SK-N-SH (cell line): Measurements from ENCODE around the gene F2RL3. TPM values are rescaled to one million over a fixed set of nuclear protein-coding genes. Genes with fewer than 3 reads are reported as not detected.

Experiments used
- CTCF ChIA-PET: fragments of 300-600, 350-600 bp; formaldehyde crosslinking; extraction: SDS; loops from one replicate; lab custom pipeline; 2021; lab: Yijun Ruan, JAX
- POLR2A ChIA-PET: fragments of 350-600 bp; sonication (Branson Sonifier 250); formaldehyde crosslinking; extraction: SDS; loops from one replicate; lab custom pipeline; 2020; ENCODE audit warnings: antibody characterized with exemption, inconsistent platforms; lab: Yijun Ruan, JAX
- DNase-seq: peaks from one replicate; pipeline ENCODE4 v3.0.0; 2012
- H2AFZ ChIP-seq: fragments of 200-600 bp; sonication (generic); 2 replicates; pipeline ENCODE4 v1.8.1; 2016; ENCODE audit warnings: antibody characterized with exemption, mild to moderate bottlenecking, low read depth
- H3F3A ChIP-seq: fragments of 200-600 bp; sonication (generic); replicated peaks from 2 replicates; pipeline ENCODE3; 2016; ENCODE audit warnings: antibody characterized with exemption, mild to moderate bottlenecking; ENCODE audit not compliant: insufficient read depth
- H3K27ac ChIP-seq, 2 experiments: fragments of 200-500 bp in 1 of 2; fragments of 200-600 bp in 1 of 2; sonication (Bioruptor generic) in 1 of 2; sonication (generic), shearing (Covaris generic) in 1 of 2; 2 replicates each; pipeline versions ENCODE4 v1.5.1 to v1.6.1; 2014 to 2016; ENCODE audit warnings: low read depth in 2 of 2, inconsistent platforms in 1 of 2, low read length in 1 of 2, mild to moderate bottlenecking in 1 of 2, mixed read lengths in 1 of 2
- H3K27me3 ChIP-seq: fragments of 200-600 bp; sonication (generic), shearing (Covaris generic); 2 replicates; pipeline ENCODE4 v1.6.1; 2016; ENCODE audit warnings: mixed run types; ENCODE audit not compliant: insufficient read depth
- H3K36me3 ChIP-seq, 2 experiments: fragments of 200-500 bp in 1 of 2; fragments of 200-600 bp in 1 of 2; sonication (Bioruptor generic) in 1 of 2; sonication (generic) in 1 of 2; replicated peaks in 1 of 2; 2 replicates each; pipeline versions ENCODE3 to v1.5.1; 2014 to 2016; ENCODE audit warnings: low read length in 1 of 2, mild to moderate bottlenecking in 1 of 2; ENCODE audit not compliant: insufficient read depth in 2 of 2, control insufficient read depth in 1 of 2
- H3K4me1 ChIP-seq, 2 experiments: fragments of 200-500 bp in 1 of 2; fragments of 200-600 bp in 1 of 2; sonication (Bioruptor generic) in 1 of 2; sonication (generic), shearing (Covaris generic) in 1 of 2; 2 replicates each; pipeline versions ENCODE4 v1.5.1 to v1.6.1; 2014 to 2016; ENCODE audit warnings: low read depth in 1 of 2, low read length in 1 of 2, mixed run types in 1 of 2; ENCODE audit not compliant: insufficient read depth in 2 of 2, control insufficient read depth in 1 of 2
- H3K4me2 ChIP-seq: fragments of 200-600 bp; sonication (generic), shearing (Covaris generic); 2 replicates; pipeline ENCODE4 v1.6.1; 2017; ENCODE audit warnings: mixed run types
- H3K4me3 ChIP-seq, 2 experiments: fragments of 200-500 bp in 1 of 2; fragments of 200-600 bp in 1 of 2; sonication (Bioruptor generic) in 1 of 2; sonication (generic), shearing (Covaris generic) in 1 of 2; 2 replicates each; pipeline versions ENCODE4 v1.5.1 to v1.8.1; 2014 to 2016; ENCODE audit warnings: low read depth in 2 of 2, inconsistent platforms in 1 of 2, low read length in 1 of 2, mild to moderate bottlenecking in 1 of 2, mixed read lengths in 1 of 2, moderate library complexity in 1 of 2
- H3K79me2 ChIP-seq: fragments of 200-600 bp; sonication (generic); 2 replicates; pipeline ENCODE4 v1.8.1; 2017; ENCODE audit warnings: mild to moderate bottlenecking; ENCODE audit not compliant: insufficient read depth
- H3K9ac ChIP-seq: fragments of 200-600 bp; sonication (generic); 2 replicates; pipeline ENCODE4 v1.6.1; 2017; ENCODE audit warnings: mixed run types
- H3K9me2 ChIP-seq: fragments of 200-600 bp; sonication (generic); 2 replicates; pipeline ENCODE4 v1.6.1; 2017; ENCODE audit warnings: mixed run types
- H3K9me3 ChIP-seq: fragments of 200-600 bp; sonication (generic); 2 replicates; pipeline ENCODE4 v1.6.1; 2017; ENCODE audit warnings: mixed run types, mild to moderate bottlenecking, moderate library complexity
- H4K20me1 ChIP-seq: fragments of 200-600 bp; sonication (generic); 2 replicates; pipeline ENCODE4 v1.6.1; 2017; ENCODE audit warnings: mild to moderate bottlenecking, mixed run types; ENCODE audit not compliant: insufficient read depth
- ELF1 ChIP-seq: IDR thresholded peaks from 2 replicates; pipeline ENCODE4 v1.4.0; 2012
- EP300 ChIP-seq, 2 experiments: IDR thresholded peaks; 2 replicates each; pipeline versions ENCODE4 v1.4.0 to v1.6.1; 2012; ENCODE audit warnings: borderline replicate concordance in 1 of 2, low read depth in 1 of 2, low read length in 1 of 2
- EZH2phosphoT487 ChIP-seq: fragments of 200-600 bp; sonication (generic); IDR thresholded peaks from 2 replicates; pipeline ENCODE4 v1.6.1; 2017; ENCODE audit warnings: low read depth, mixed run types, mild to moderate bottlenecking, antibody characterized with exemption, moderate library complexity, borderline replicate concordance
- FOSL2 ChIP-seq: IDR thresholded peaks from 2 replicates; pipeline ENCODE4 v1.4.0; 2012; ENCODE audit warnings: low read depth, mild to moderate bottlenecking, moderate library complexity, borderline replicate concordance
- GATA2 ChIP-seq: sonication (generic); formaldehyde crosslinking; IDR thresholded peaks from 2 replicates; pipeline ENCODE4 v1.5.0; 2020; ENCODE audit warnings: mild to moderate bottlenecking, missing genetic modification reagents
- JUND ChIP-seq: IDR thresholded peaks from 2 replicates; pipeline ENCODE4 v1.4.0; 2012
- MAX ChIP-seq: IDR thresholded peaks from 2 replicates; pipeline ENCODE4 v1.4.0; 2012; ENCODE audit warnings: low read depth
- MEF2A ChIP-seq: IDR thresholded peaks from 2 replicates; pipeline ENCODE4 v1.4.0; 2012; ENCODE audit warnings: low read depth, borderline replicate concordance
- MXI1 ChIP-seq: IDR thresholded peaks from 2 replicates; pipeline ENCODE4 v1.6.1; 2012; ENCODE audit warnings: mild to moderate bottlenecking, low read depth, low read length, improper control_type of control experiment
- NRF1 ChIP-seq: IDR thresholded peaks from 2 replicates; pipeline ENCODE4 v1.6.1; 2012; ENCODE audit warnings: low read depth, mild to moderate bottlenecking, low read length
- RAD21 ChIP-seq: IDR thresholded peaks from 2 replicates; pipeline ENCODE4 v1.6.1; 2012; ENCODE audit warnings: mild to moderate bottlenecking, low read length
- RCOR1 ChIP-seq: fragments of 150-350 bp; IDR thresholded peaks from 2 replicates; pipeline ENCODE4 v1.6.1; 2017; ENCODE audit warnings: antibody characterized with exemption, low read length
- RXRA ChIP-seq: IDR thresholded peaks from 2 replicates; pipeline ENCODE4 v1.4.0; 2012; ENCODE audit warnings: low read depth, mild to moderate bottlenecking, borderline replicate concordance
- SIN3A ChIP-seq: IDR thresholded peaks from 2 replicates; pipeline ENCODE4 v1.6.1; 2012; ENCODE audit warnings: low read depth, mild to moderate bottlenecking, low read length, moderate library complexity, borderline replicate concordance
- TAF1 ChIP-seq: IDR thresholded peaks from 2 replicates; pipeline ENCODE4 v1.6.1; 2012; ENCODE audit warnings: low read depth, mild to moderate bottlenecking, low read length, moderate library complexity, borderline replicate concordance
- TCF12 ChIP-seq: IDR thresholded peaks from 2 replicates; pipeline ENCODE4 v1.4.0; 2012
- TEAD4 ChIP-seq: IDR thresholded peaks from 2 replicates; pipeline ENCODE4 v1.4.0; 2012; ENCODE audit warnings: mild to moderate bottlenecking, borderline replicate concordance; ENCODE audit not compliant: insufficient read depth
- USF2 ChIP-seq: fragments of 150-350 bp; IDR thresholded peaks from 2 replicates; pipeline ENCODE4 v1.6.1; 2017; ENCODE audit warnings: antibody characterized with exemption, low read length, low read depth, borderline replicate concordance
- ZBTB33 ChIP-seq: IDR thresholded peaks from 2 replicates; pipeline ENCODE4 v1.4.0; 2012; ENCODE audit warnings: low read depth, borderline replicate concordance
- WGBS: methylation state at CpG from one replicate; pipeline ENCODE4 v1.1.6; 2017; ENCODE audit warnings: low lambda C conversion rate; 5-methylcytosine and 5-hydroxymethylcytosine counted together
- polyA plus RNA-seq, 3 experiments: library from polyadenylated mRNA; depleted of rRNA; stranded (reverse); fragments of >200 nt; gene quantifications; 2 replicates each; pipeline ENCODE4 v1.2.3, GENCODE V29; 2012
- TF ChIP-seq, protein P1 (sequence below): fragments of 150-350 bp; IDR thresholded peaks from 2 replicates; pipeline ENCODE4 v1.6.1; 2016; ENCODE audit warnings: mild to moderate bottlenecking, low read depth, low read length
- TF ChIP-seq, protein P2 (sequence below): IDR thresholded peaks from 2 replicates; pipeline ENCODE4 v1.4.0; 2012; ENCODE audit warnings: low read depth, borderline replicate concordance

Gene F2RL3
- polyA plus RNA-seq, 1 of the 3 experiments (the other 2 are of a cell fraction) = not detected

DNA sequence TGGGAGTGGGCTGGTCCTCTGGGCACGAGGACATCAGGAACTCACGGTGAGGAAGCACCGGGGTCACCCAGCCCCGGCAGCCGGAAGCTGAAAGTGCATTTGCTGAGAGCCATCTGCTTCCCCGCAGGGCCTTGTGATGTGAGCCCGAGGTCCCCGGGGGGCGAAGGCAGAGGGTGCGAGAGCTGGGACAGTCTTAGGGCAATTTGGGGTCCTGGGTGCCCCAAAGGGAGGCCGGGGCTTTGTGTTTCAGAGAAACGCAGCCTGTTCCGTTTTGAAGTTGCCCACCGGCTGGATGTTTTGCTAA, 4.8 kb downstream of the F2RL3 start:
- Histone ChIP-seq H3K79me2 (no peaks in the 10 kb centered on the region), H3K4me2 (no peak overlapping the region), H2AFZ (no peak overlapping the region), H3K9me2 (no peaks in the 10 kb centered on the region), H3K9me3 (no peaks in the 10 kb centered on the region), H3K27me3 (no peaks in the 10 kb centered on the region), H3K27ac (no peak overlapping the region), H3F3A (no peaks in the 10 kb centered on the region), H3K9ac (no peak overlapping the region), H4K20me1 (no peaks in the 10 kb centered on the region), H3K4me3 (no peak overlapping the region), H3K4me1 (peaks cover 0 to 19% of the 10 kb centered on the region in 2 experiments; a peak in 1 of 4 replicates), H3K36me3 (no peaks in the 10 kb centered on the region)
- DNase-seq = no peak
- WGBS = no CpG with 5 or more reads among the region's 14 CpGs
- TF ChIP-seq, protein P1, sequence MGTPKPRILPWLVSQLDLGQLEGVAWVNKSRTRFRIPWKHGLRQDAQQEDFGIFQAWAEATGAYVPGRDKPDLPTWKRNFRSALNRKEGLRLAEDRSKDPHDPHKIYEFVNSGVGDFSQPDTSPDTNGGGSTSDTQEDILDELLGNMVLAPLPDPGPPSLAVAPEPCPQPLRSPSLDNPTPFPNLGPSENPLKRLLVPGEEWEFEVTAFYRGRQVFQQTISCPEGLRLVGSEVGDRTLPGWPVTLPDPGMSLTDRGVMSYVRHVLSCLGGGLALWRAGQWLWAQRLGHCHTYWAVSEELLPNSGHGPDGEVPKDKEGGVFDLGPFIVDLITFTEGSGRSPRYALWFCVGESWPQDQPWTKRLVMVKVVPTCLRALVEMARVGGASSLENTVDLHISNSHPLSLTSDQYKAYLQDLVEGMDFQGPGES = no peak
- TF ChIP-seq TCF12 = no peak
- no peak for TF ChIP-seq MXI1
- TF ChIP-seq EP300 (IDR thresholded peaks at IDR 0.05; ENCODE audit: borderline replicate concordance in 1 of 2, low read depth in 1 of 2, low read length in 1 of 2) = no peak
- no peak for TF ChIP-seq GATA2 (CRISPR knock-in tag)
- TF ChIP-seq, protein P2, sequence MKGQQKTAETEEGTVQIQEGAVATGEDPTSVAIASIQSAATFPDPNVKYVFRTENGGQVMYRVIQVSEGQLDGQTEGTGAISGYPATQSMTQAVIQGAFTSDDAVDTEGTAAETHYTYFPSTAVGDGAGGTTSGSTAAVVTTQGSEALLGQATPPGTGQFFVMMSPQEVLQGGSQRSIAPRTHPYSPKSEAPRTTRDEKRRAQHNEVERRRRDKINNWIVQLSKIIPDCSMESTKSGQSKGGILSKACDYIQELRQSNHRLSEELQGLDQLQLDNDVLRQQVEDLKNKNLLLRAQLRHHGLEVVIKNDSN = no peak
- TF ChIP-seq NRF1 = no peak
- TF ChIP-seq ELF1 = no peak
- no peak for TF ChIP-seq TEAD4
- TF ChIP-seq RCOR1 = no peak
- no peak for TF ChIP-seq MEF2A
- TF ChIP-seq FOSL2 = no peak
- ChIA-PET CTCF (no interaction called here), POLR2A (interaction anchor here (0.6 kb wide), 1 partner anchor 616 kb away, joined by 3 read pairs; no protein-coding TSS in a partner anchor)

DNA sequence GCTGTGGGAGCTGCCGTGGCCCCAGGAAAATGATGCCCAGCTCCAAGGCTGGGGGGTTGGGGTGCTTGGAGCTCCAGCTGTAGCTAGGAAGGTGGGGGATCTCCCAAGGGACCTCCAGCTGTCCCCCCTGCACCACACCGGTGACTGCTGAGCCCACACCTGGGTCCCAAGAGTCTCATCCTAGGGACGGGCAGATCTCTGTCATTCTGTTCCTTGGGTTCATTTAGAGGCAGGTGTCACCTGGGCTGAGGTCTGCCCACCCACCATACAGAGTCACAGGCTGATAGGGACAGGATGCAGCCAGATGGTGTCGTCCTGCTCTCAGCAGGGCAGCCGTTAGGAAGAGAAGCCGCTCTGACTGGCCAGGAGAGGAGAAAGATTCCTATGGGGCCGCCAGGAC, 5.3 kb downstream of the F2RL3 start:
- Histone ChIP-seq H3K4me2 (no peak overlapping the region), H3K9me2 (no peaks in the 10 kb centered on the region), H3K27ac (no peak overlapping the region), H3K9me3 (no peaks in the 10 kb centered on the region), H3F3A (no peaks in the 10 kb centered on the region), H4K20me1 (no peaks in the 10 kb centered on the region), H3K79me2 (no peaks in the 10 kb centered on the region), H2AFZ (no peak overlapping the region), H3K27me3 (no peaks in the 10 kb centered on the region), H3K36me3 (no peaks in the 10 kb centered on the region), H3K4me1 (peaks cover 0 to 14% of the 10 kb centered on the region in 2 experiments; a peak in 1 of 4 replicates), H3K4me3 (no peak overlapping the region), H3K9ac (no peak overlapping the region)
- ChIA-PET CTCF (no interaction called here), POLR2A (no interaction called here)
- DNase-seq = no peak
- 60% methylated on average over 5 of the region's 7 CpGs for WGBS
- TF ChIP-seq SIN3A (no peak), MAX (no peak), RXRA (no peak), NRF1 (no peak), GATA2 (CRISPR knock-in tag) (no peak), EZH2phosphoT487 (no peak), ZBTB33 (no peak), TCF12 (no peak), JUND (no peak), RAD21 (no peak), TEAD4 (no peak), TAF1 (no peak), USF2 (no peak), RCOR1 (no peak), EP300 (IDR thresholded peaks at IDR 0.05; ENCODE audit: borderline replicate concordance in 1 of 2, low read depth in 1 of 2, low read length in 1 of 2) (no peak)
- TF ChIP-seq, protein P2 = no peak
- TF ChIP-seq, protein P1 = no peak
